Measurements from ENCODE around the gene DOK3.

DOK3 gene

GRCh38 chr5:177545487-177546257 lies 36.0 kb upstream of the DOK3 start:
- Histone ChIP-seq H3K4me3 (ENCODE audit: low read depth, low read length) (no peak overlapping the region), H3K27me3 (no peaks in the 10 kb centered on the region), H3K36me3 (peaks cover 19% of the 10 kb centered on the region), H3K4me1 (peaks cover 29% of the 10 kb centered on the region), H3K9me3 (no peaks in the 10 kb centered on the region)
- TF ChIP-seq CTCF (IDR thresholded peaks at IDR 0.05; ENCODE audit: low read depth, low read length), result no peak
- DNase-seq, result no peak

GRCh38 chr5:177542816-177543465 lies 33.3 kb upstream of the DOK3 start:
- Histone ChIP-seq H3K4me1 (peaks cover 29% of the 10 kb centered on the region), H3K4me3 (ENCODE audit: low read depth, low read length) (no peak overlapping the region), H3K27me3 (no peaks in the 10 kb centered on the region), H3K36me3 (peaks cover 28% of the 10 kb centered on the region), H3K9me3 (no peaks in the 10 kb centered on the region)
- DNase-seq, result no peak
- TF ChIP-seq CTCF (IDR thresholded peaks at IDR 0.05; ENCODE audit: low read depth, low read length), result no peak

- no peak for TF ChIP-seq CTCF (IDR thresholded peaks at IDR 0.05; ENCODE audit: low read depth, low read length)
- Histone ChIP-seq H3K27me3 (no peaks in the 10 kb centered on the region), H3K4me1 (peaks cover 21% of the 10 kb centered on the region), H3K9me3 (no peaks in the 10 kb centered on the region), H3K4me3 (ENCODE audit: low read depth, low read length) (no peak overlapping the region), H3K36me3 (peaks cover 36% of the 10 kb centered on the region)
- no peak for DNase-seq
Observed at GRCh38 chr5:177540438-177540837, 30.8 kb upstream of the DOK3 start.

GRCh38 chr5:177539411-177539810 lies 29.8 kb upstream of the DOK3 start:
- Histone ChIP-seq H3K36me3 (peaks cover 36% of the 10 kb centered on the region), H3K4me3 (ENCODE audit: low read depth, low read length) (no peak overlapping the region), H3K9me3 (no peaks in the 10 kb centered on the region), H3K4me1 (peaks cover 25% of the 10 kb centered on the region), H3K27me3 (no peaks in the 10 kb centered on the region)
- no peak for DNase-seq
- TF ChIP-seq CTCF (IDR thresholded peaks at IDR 0.05; ENCODE audit: low read depth, low read length), result no peak

- DNase-seq, result no peak
- peaks cover 19% of the 10 kb centered on the region for H3K4me1 ChIP-seq
- no peak for TF ChIP-seq CTCF (IDR thresholded peaks at IDR 0.05; ENCODE audit: low read depth, low read length)
- no peak overlapping the region for H3K4me3 ChIP-seq (ENCODE audit: low read depth, low read length)
- H3K36me3 ChIP-seq, result peaks cover 35% of the 10 kb centered on the region
- H3K9me3 ChIP-seq, result no peaks in the 10 kb centered on the region
- H3K27me3 ChIP-seq, result no peaks in the 10 kb centered on the region
Observed at GRCh38 chr5:177538876-177539275, 29.2 kb upstream of the DOK3 start.
